Type B pancreatic cell (in vitro differentiated cells): Measurements from ENCODE around the gene PLCL1. TPM values are rescaled to one million over a fixed set of nuclear protein-coding genes. Genes with fewer than 3 reads are reported as not detected.

Experiments
- DNase-seq: peaks from one replicate; pipeline ENCODE4 v3.0.0; 2021; ENCODE audit warnings: mixed read lengths; ENCODE audit not compliant: unreplicated experiment; ENCODE audit errors: extremely low spot score
- H3K27ac Mint-ChIP-seq: 2 replicates; pipeline ENCODE4 v1.8.0; 2021; ENCODE audit warnings: mild to moderate bottlenecking, mixed read lengths
- H3K27me3 Mint-ChIP-seq: 2 replicates; pipeline ENCODE4 v1.8.0; 2021; ENCODE audit warnings: mixed read lengths
- H3K36me3 Mint-ChIP-seq: 2 replicates; pipeline ENCODE4 v1.8.0; 2021; ENCODE audit warnings: mixed read lengths
- H3K4me1 Mint-ChIP-seq: one replicate; pipeline ENCODE4 v1.8.0; 2021; ENCODE audit warnings: mixed read lengths; ENCODE audit not compliant: unreplicated experiment
- H3K4me3 Mint-ChIP-seq: 2 replicates; pipeline ENCODE4 v1.8.0; 2021; ENCODE audit warnings: mild to moderate bottlenecking, mixed read lengths
- H3K9me3 Mint-ChIP-seq: 2 replicates; pipeline ENCODE4 v1.8.0; 2021; ENCODE audit warnings: mixed read lengths
- total RNA-seq: library from RNA; stranded (reverse); gene quantifications from 2 replicates; pipeline ENCODE4 v1.2.1, GENCODE V29; 2021; ENCODE audit warnings: low replicate concordance
- TF ChIP-seq, protein P1 (sequence below): fragments of 200-600 bp; sonication (generic); conservative IDR thresholded peaks from 2 replicates; pipeline ENCODE4 v1.5.0; 2021; ENCODE audit warnings: antibody characterized with exemption, mild to moderate bottlenecking

The PLCL1 gene
- total RNA-seq, 1 donor from 2014 or later: 4.4 TPM

DNA sequence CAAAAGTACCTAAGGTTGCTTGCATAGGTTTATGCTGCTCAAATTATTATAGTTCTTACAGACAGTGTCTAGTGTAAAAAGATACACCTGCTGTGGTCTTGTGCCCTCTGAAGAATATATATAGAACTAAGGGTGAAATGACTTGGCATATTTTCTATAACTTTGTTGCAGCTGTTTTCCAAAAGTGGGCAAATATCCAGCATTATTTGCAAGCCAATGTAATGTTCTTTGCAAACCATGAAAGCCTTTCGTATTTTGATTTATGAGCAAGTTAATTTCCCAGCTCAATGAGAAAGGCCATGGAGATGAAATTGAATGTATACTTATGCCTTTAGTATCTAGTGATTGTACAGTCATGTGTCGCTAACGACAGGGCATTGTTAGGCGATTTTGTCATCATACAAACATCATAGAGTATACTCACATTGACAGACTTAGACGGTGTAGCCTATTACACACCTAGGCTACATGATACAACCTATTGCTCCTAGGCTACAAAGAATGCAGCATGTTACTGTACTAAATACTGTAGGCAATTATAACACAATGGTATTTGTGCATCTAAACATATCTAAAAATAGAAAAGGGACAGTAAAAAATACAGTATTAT, 116.3 kb downstream of the PLCL1 start:
- H3K27ac Mint-ChIP-seq: no peak overlapping the region
- no peaks in the 10 kb centered on the region for H3K9me3 Mint-ChIP-seq
- TF ChIP-seq, protein P1, sequence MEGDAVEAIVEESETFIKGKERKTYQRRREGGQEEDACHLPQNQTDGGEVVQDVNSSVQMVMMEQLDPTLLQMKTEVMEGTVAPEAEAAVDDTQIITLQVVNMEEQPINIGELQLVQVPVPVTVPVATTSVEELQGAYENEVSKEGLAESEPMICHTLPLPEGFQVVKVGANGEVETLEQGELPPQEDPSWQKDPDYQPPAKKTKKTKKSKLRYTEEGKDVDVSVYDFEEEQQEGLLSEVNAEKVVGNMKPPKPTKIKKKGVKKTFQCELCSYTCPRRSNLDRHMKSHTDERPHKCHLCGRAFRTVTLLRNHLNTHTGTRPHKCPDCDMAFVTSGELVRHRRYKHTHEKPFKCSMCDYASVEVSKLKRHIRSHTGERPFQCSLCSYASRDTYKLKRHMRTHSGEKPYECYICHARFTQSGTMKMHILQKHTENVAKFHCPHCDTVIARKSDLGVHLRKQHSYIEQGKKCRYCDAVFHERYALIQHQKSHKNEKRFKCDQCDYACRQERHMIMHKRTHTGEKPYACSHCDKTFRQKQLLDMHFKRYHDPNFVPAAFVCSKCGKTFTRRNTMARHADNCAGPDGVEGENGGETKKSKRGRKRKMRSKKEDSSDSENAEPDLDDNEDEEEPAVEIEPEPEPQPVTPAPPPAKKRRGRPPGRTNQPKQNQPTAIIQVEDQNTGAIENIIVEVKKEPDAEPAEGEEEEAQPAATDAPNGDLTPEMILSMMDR: no peak
- no peaks in the 10 kb centered on the region for H3K27me3 Mint-ChIP-seq
- no peak for DNase-seq
- H3K4me1 Mint-ChIP-seq: no peaks in the 10 kb centered on the region
- no peaks in the 10 kb centered on the region for H3K36me3 Mint-ChIP-seq
- H3K4me3 Mint-ChIP-seq: no peak overlapping the region

DNA sequence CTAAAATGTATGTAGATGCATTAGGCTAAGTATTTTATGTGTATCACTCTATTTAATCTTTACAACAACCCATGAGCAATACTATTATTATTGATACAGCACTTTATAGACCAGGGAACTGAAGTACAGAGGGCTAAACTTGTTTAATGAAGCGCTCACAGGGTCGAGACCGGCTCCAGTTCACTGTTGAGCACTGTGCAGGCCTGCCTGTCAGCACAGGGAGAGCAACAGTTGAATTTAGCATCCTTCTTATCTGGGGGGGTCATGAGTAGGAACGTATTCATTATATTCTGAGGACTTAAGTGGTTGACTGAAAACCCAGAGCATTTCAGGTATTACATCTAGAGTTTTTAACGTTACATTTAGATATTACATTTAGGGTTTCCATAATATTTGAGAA, 120.1 kb downstream of the PLCL1 start:
- Mint-ChIP-seq H3K27me3 (no peaks in the 10 kb centered on the region), H3K27ac (no peak overlapping the region), H3K4me3 (no peak overlapping the region), H3K36me3 (no peaks in the 10 kb centered on the region), H3K4me1 (no peaks in the 10 kb centered on the region), H3K9me3 (no peaks in the 10 kb centered on the region)
- DNase-seq: no peak
- TF ChIP-seq, protein P1: no peak

DNA sequence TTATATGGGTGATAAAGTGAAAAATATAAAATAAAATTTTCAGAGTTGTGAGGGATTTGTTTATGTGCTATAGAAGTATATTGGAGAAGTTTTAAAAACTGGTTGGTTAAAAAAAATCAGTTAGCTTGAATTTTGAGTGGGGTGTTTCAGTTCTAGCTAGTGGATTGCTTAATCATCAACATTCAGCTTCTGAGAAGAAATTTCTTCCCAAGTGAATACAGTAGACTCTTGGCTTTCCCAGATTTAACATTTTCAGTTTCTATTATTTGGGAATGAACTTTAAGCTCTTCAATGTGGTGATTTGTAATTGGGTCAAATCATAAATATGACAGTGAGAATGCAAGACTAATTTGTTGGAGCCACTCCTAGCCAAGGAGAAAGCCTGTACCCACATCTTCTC, 120.8 kb downstream of the PLCL1 start:
- DNase-seq: no peak
- Mint-ChIP-seq H3K4me3 (no peak overlapping the region), H3K36me3 (no peaks in the 10 kb centered on the region), H3K27ac (no peak overlapping the region), H3K9me3 (no peaks in the 10 kb centered on the region), H3K27me3 (no peaks in the 10 kb centered on the region), H3K4me1 (no peaks in the 10 kb centered on the region)
- TF ChIP-seq, protein P1: no peak

DNA sequence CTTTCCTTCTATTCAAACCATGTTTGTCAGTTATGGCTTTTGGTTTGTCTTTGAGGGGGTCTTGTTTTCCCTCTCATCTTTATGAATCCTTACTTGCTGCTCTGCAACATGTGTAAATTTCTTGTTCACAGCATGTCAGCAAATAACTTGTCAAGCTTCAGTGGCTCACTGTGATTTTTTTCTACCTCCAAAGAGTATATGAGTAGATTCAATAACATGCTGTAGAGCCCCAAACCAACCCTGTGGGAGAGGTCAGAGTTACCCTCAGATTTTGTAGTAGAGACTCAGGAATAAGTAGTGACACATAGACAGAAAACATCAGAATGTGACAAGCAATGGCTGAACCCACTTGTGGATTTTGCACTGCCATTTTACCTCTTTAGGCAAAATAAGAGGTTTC, 121.6 kb downstream of the PLCL1 start:
- TF ChIP-seq, protein P1: no peak
- no peak for DNase-seq
- Mint-ChIP-seq H3K27ac (no peak overlapping the region), H3K36me3 (no peaks in the 10 kb centered on the region), H3K4me1 (no peaks in the 10 kb centered on the region), H3K4me3 (no peak overlapping the region), H3K9me3 (no peaks in the 10 kb centered on the region), H3K27me3 (no peaks in the 10 kb centered on the region)

DNA sequence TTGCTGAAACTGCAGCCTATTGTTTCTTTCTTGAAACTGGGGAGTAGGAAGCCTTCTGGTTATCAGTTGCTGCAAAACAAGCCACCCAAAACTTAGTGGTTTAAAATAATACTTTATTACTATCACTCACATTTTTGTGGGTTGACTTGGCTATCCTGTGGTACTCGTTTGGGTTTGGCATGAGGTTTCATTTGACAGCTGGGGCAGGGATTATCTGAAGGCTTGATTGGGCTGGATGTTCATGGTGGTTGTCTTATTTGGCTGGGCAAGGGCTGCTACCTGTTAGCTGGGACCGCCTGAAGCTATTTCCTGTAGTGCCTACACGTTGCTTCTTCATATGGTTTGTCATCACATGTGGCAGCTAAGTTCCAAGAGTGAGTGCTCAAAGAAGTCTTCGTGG, 122.3 kb downstream of the PLCL1 start:
- TF ChIP-seq, protein P1: no peak
- DNase-seq: no peak
- Mint-ChIP-seq H3K27me3 (no peaks in the 10 kb centered on the region), H3K4me1 (no peaks in the 10 kb centered on the region), H3K9me3 (no peaks in the 10 kb centered on the region), H3K27ac (no peak overlapping the region), H3K36me3 (no peaks in the 10 kb centered on the region), H3K4me3 (no peak overlapping the region)

DNA sequence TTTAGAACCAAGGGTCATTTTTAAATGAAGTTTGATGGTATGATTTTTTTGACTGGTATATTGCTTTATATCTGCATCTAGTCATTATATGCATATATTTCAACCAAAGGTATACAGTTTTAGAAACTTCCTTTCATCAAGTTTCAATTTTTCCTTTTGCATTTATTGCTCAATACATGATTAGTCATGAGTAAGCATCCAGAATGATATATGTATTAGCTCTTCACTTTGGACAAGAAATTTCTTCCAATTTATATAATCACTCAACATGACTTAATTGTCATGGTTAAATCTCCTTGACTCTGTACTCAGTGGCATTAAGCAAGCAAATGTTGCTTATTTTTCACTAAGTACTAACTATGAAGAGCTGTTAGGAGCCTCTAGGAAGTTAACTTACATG, 123.6 kb downstream of the PLCL1 start:
- H3K27ac Mint-ChIP-seq: no peak overlapping the region
- H3K4me3 Mint-ChIP-seq: no peak overlapping the region
- no peaks in the 10 kb centered on the region for H3K9me3 Mint-ChIP-seq
- TF ChIP-seq, protein P1: no peak
- no peaks in the 10 kb centered on the region for H3K4me1 Mint-ChIP-seq
- no peak for DNase-seq
- no peaks in the 10 kb centered on the region for H3K36me3 Mint-ChIP-seq
- no peaks in the 10 kb centered on the region for H3K27me3 Mint-ChIP-seq
